Ovary (tissue), 9 donors: ENCODE measurements around the gene CPNE9. TPM values are rescaled to one million over a fixed set of nuclear protein-coding genes. Genes with fewer than 3 reads are reported as not detected.

Experiments
- DNase-seq, 5 donors: peaks; one replicate each; pipeline ENCODE4 v3.0.0-alpha.2; 2019 to 2020
- H3K27ac ChIP-seq, 2 donors: fragments of 200-600 bp; one replicate each; pipeline versions ENCODE4 v1.5.1 to v1.8.0; 2019 to 2022
- H3K27me3 ChIP-seq: fragments of 200-600 bp; one replicate; pipeline ENCODE4 v1.8.0; 2022
- H3K36me3 ChIP-seq: fragments of 200-600 bp; sonication (generic); one replicate; pipeline ENCODE4 v1.5.1; 2019
- H3K4me1 ChIP-seq: one replicate; pipeline ENCODE4 v1.8.1; 2013; ENCODE audit warnings: mild to moderate bottlenecking, moderate library complexity; ENCODE audit not compliant: insufficient read depth
- H3K4me3 ChIP-seq: fragments of 200-600 bp; sonication (generic); one replicate; pipeline ENCODE4 v1.5.1; 2017
- H3K9me3 ChIP-seq, 2 donors: fragments of 200-600 bp in 1 of 2; sonication (generic) in 1 of 2; one replicate each; pipeline versions ENCODE4 v1.5.1 to v1.8.1; 2013 to 2019; ENCODE audit warnings: mild to moderate bottlenecking in 1 of 2, moderate library complexity in 1 of 2
- CTCF ChIP-seq, 3 donors: fragments of 450-650 bp in 2 of 3; fragments of 200-600 bp in 1 of 3; IDR thresholded peaks; one replicate each; pipeline versions ENCODE4 v1.5.1 to v1.8.0; 2016 to 2022; ENCODE audit warnings: antibody characterized with exemption in 3 of 3, mild to moderate bottlenecking in 1 of 3
- EP300 ChIP-seq: sonication (generic); formaldehyde crosslinking; IDR thresholded peaks from one replicate; pipeline ENCODE4 v1.6.1; 2017; ENCODE audit warnings: antibody characterized with exemption
- POLR2A ChIP-seq: fragments of 450-650 bp; IDR thresholded peaks from one replicate; pipeline ENCODE4 v1.6.1; 2017; ENCODE audit warnings: antibody characterized with exemption, mild to moderate bottlenecking, moderate library complexity
- WGBS, 3 donors: extraction: QIAGEN DNeasy Blood & Tissue Kit in 1 of 3; methylation state at CpG; one replicate each; pipeline versions ENCODE4 v1.1.5 to v1.1.7; 2013 to 2017; 5-methylcytosine and 5-hydroxymethylcytosine counted together
- intact Hi-C, 4 donors: fragments of 100-400 bp; cut with DNase I; formaldehyde crosslinking; loops; one replicate each; pipeline versions ENCODE4 v1.11.0 to v1.15.1; 2022 to 2023
- polyA plus RNA-seq, 2 donors: library from polyadenylated mRNA; stranded (reverse); fragments of 200-250 nt in 1 of 2; fragments of 350-450 nt in 1 of 2; fragmentation: Illumina TruSeq in 1 of 2; extraction: RNeasy Lipid Tissue Mini Kit (QIAGEN cat#74804) in 1 of 2; gene quantifications; one replicate each; pipeline ENCODE4 v1.2.3, GENCODE V29; 2013 to 2014
- total RNA-seq, 7 donors: library from RNA; depleted of rRNA in 2 of 7; stranded (reverse); fragments of >200 nt in 2 of 7; fragmentation: NEBNext Ultra II Directional in 3 of 7; extraction: Animal tissue kit (Norgen Biotek cat#: 25700) in 3 of 7; gene quantifications; one replicate each; pipeline versions ENCODE4 v1.1.0 to v1.2.4, GENCODE V29; 2016 to 2023
- donor health status: DM: no; HTN: no; CAD: no; lungs with moderate emphysema.
- donor health status: DM: no; HTN: no; CAD: no.
- donor health status: Bipolar disorder and iron deficiency.
- donor health status: DM: yes; HTN: yes; CAD: no.
- donor health status: DM: no; HTN: no; CAD: no.
- donor health status: DM: yes; HTN: yes; CAD: no.

The CPNE9 gene
- total and polyA plus RNA-seq, 9 donors = 0.07 TPM; not detected in 8

DNA sequence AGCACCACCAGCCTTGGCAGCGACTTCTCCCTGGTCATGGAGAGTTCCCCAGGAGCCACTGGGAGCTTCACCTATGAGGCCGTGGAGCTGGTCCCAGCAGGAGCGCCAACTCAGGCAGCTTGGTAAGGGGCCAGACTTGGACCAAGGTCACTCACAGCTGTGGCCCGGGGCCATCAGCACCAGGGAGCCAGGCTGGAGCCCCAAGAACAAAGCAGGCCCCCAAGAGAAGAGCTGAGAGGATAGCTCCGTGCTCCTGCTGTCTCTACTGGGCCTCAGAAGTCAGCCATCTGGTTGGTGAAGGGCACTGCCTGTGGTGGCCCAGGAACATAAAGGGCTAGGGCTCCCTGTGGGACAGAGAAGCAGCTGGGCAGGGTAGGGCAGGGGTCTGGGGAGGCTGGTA lies 14.7 kb upstream of the CPNE9 start:
- WGBS, 3 donors = 85 to 97% (median 86%) methylated on average over 5 of the region's 5 CpGs
- no peaks in the 10 kb centered on the region for H3K9me3 ChIP-seq
- intact Hi-C loops = no loop called here
- peaks cover 1% of the 10 kb centered on the region for H3K4me1 ChIP-seq
- no peak for DNase-seq
- no peaks in the 10 kb centered on the region for H3K36me3 ChIP-seq
- H3K27ac ChIP-seq = no peak overlapping the region
- TF ChIP-seq POLR2A = no peak
- TF ChIP-seq CTCF (IDR thresholded peaks at IDR 0.05) = no peak
- TF ChIP-seq EP300 = no peak
- H3K27me3 ChIP-seq = no peaks in the 10 kb centered on the region
- no peak overlapping the region for H3K4me3 ChIP-seq

DNA sequence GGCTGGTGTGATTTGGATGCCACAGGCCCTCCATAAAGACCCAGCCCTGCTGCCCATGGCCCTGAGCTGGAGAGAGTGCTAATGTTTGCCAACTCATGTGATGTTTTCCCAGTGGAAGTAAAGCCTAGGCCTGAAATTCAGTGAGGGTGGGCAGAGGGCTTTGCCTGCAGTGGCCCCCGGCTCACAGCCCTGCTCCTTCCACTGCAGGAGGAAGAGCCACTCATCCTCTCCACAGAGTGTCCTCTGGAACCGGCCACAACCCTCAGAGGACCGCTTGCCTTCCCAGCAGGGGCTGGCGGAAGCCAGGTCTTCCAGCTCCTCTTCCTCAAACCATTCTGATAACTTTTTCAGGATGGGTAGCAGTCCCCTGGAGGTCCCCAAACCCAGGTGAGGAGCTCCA lies 13.9 kb upstream of the CPNE9 start:
- Histone ChIP-seq H3K4me1 (peaks cover 1% of the 10 kb centered on the region), H3K36me3 (no peaks in the 10 kb centered on the region), H3K27me3 (no peaks in the 10 kb centered on the region), H3K27ac (no peak overlapping the region), H3K4me3 (no peak overlapping the region), H3K9me3 (no peaks in the 10 kb centered on the region)
- intact Hi-C loops = no loop called here
- 93 to 100% (median 97%) methylated on average over 3 to 4 of the region's 4 CpGs for WGBS, 3 donors
- no peak for DNase-seq
- TF ChIP-seq POLR2A = no peak
- no peak for TF ChIP-seq CTCF (IDR thresholded peaks at IDR 0.05)

DNA sequence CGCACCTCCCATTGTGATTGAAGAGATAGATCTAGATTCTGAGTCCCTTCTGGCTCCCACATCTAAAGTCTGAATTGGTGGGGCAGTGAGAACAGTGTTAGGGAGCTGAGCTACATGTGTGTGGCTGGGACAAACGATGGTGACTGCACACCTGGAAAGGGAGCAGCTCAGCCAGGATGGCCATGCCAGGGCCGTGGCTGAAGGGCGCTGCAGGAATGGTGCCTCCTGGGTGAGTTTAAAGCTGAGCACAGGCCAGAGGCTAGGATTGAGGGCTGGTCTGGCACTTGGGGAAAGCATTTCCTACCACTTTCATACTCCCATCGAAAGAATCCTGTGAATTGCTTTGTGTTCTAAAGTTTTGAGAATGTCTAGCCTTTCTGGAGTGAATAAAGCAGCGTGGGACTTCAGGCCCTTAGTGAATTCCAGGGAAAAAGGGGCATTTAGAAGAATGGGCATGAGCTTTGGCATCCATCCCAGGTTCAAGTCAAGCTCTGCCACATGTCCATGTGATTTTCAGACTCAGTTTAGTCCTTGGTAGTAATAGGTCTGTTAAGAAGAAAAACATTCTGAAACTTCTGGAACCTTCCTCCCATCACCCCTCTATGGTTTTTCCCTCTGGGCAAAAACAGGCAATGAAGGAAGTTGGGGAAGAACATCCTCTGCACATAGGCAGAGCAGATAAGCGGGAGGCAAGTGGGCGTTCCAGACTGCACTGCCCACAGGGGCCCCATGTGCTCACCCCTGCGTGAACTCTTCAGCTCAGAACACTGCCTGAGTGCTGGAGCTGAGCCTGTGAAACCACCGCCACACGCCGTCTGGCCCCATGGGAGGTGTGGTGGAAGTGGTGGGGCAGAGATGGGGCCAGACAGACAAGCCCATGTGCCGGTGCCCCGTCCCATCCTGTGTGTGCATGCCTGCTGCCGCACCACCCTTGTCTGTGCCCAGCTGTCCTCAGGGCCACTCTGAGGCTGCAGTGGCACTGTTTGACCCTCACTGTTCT lies 12.9 kb upstream of the CPNE9 start:
- Histone ChIP-seq H3K9me3 (no peaks in the 10 kb centered on the region), H3K27ac (no peak overlapping the region), H3K27me3 (no peaks in the 10 kb centered on the region), H3K36me3 (no peaks in the 10 kb centered on the region), H3K4me3 (no peak overlapping the region), H3K4me1 (peaks cover 1% of the 10 kb centered on the region)
- no peak for DNase-seq
- intact Hi-C loops = no loop called here
- 76 to 80% (median 80%) methylated on average over 15 of the region's 15 CpGs for WGBS, 3 donors
- TF ChIP-seq POLR2A = no peak
- TF ChIP-seq CTCF (IDR thresholded peaks at IDR 0.05) = no peak
- no peak for TF ChIP-seq EP300

DNA sequence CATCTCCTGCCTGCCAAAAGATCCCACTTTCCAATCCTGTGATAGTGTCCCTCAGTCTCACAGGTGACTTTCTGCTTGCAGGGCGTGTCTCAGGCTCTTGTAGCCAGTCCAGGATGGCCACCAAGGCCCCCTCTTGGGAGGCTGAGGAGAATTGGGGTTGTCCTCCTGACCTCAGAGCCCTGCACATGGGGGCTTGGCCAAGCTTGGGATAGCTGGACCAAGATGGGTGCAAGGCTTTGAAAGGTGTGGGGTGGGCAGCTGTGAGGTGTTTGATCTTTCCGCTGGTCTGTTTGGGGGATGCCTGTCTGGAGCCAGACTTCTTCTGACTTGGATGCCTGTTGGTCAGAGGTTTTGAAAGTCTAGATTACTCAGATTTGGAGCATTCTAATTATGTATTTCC lies 12.0 kb upstream of the CPNE9 start:
- DNase-seq = no peak
- Histone ChIP-seq H3K9me3 (no peaks in the 10 kb centered on the region), H3K4me3 (no peak overlapping the region), H3K27ac (no peak overlapping the region), H3K27me3 (no peaks in the 10 kb centered on the region), H3K36me3 (no peaks in the 10 kb centered on the region), H3K4me1 (peaks cover 1% of the 10 kb centered on the region)
- no peak for TF ChIP-seq CTCF (IDR thresholded peaks at IDR 0.05)
- TF ChIP-seq EP300 = no peak
- 97 to 99% (median 97%) methylated on average over 2 of the region's 2 CpGs for WGBS, 3 donors
- intact Hi-C loops = no loop called here
